Activated CD8-positive, alpha-beta memory T cell treated with anti-CD3 and anti-CD28 coated beads for 36 hours (primary cell): ENCODE measurements around the gene APCDD1L. TPM values are rescaled to one million over a fixed set of nuclear protein-coding genes. Genes with fewer than 3 reads are reported as not detected.

Experiments
- CTCF ChIA-PET: fragments of 350-600 bp; sonication (Branson Sonifier 250); formaldehyde crosslinking; loops from one replicate; lab custom pipeline; 2021; ENCODE audit warnings: antibody characterized with exemption; lab: Charles Lee
- POLR2A ChIA-PET: fragments of 350-600 bp; sonication (Branson Sonifier 250); formaldehyde crosslinking; loops from one replicate; lab custom pipeline; 2021; ENCODE audit warnings: antibody characterized with exemption; lab: Charles Lee
- total RNA-seq, 2 experiments: library from RNA; stranded (reverse); gene quantifications; one replicate each; pipeline ENCODE4 v1.2.3, GENCODE V29; 2021

Gene APCDD1L
- total RNA-seq, 2 experiments from 2014 or later = not detected

- ChIA-PET CTCF (no interaction called here), POLR2A (no interaction called here)
Observed at GRCh38 chr20:58497076-58497641, 18.0 kb downstream of the APCDD1L start.

- CTCF ChIA-PET = no interaction called here
- POLR2A ChIA-PET = no interaction called here
Observed at GRCh38 chr20:58496429-58496769, 18.8 kb downstream of the APCDD1L start.

- POLR2A ChIA-PET = no interaction called here
- CTCF ChIA-PET = no interaction called here
Observed at GRCh38 chr20:58495623-58496428, 19.4 kb downstream of the APCDD1L start.

GRCh38 chr20:58494923-58495622 is 20.1 kb downstream of the APCDD1L start:
- POLR2A ChIA-PET = no interaction called here

GRCh38 chr20:58492795-58493524 is 22.2 kb downstream of the APCDD1L start:
- ChIA-PET CTCF (no interaction called here), POLR2A (no interaction called here)

More at GRCh38 chr20:58494923-58495622, 20.1 kb downstream of the APCDD1L start:
- CTCF ChIA-PET = no interaction called here

- POLR2A ChIA-PET = no interaction called here
- CTCF ChIA-PET = interaction anchor here (1.0 kb wide), 1 partner anchor 11 kb away, joined by 3 read pairs; no protein-coding TSS in a partner anchor
Observed at GRCh38 chr20:58492074-58492718, 23.0 kb downstream of the APCDD1L start.

- ChIA-PET POLR2A (interaction anchor here (0.6 kb wide), 1 partner anchor 175 kb away, joined by 3 read pairs; no protein-coding TSS in a partner anchor), CTCF (no interaction called here)
Observed at GRCh38 chr20:58486207-58486606, 29.0 kb downstream of the APCDD1L start.

- CTCF ChIA-PET = no interaction called here
- POLR2A ChIA-PET = interaction anchor here (0.6 kb wide), 1 partner anchor 176 kb away, joined by 3 read pairs; no protein-coding TSS in a partner anchor
Observed at GRCh38 chr20:58485393-58485792, 29.8 kb downstream of the APCDD1L start.

GRCh38 chr20:58483470-58483869 is 31.7 kb downstream of the APCDD1L start:
- ChIA-PET POLR2A (no interaction called here), CTCF (no interaction called here)

GRCh38 chr20:58483051-58483450 is 32.1 kb downstream of the APCDD1L start:
- ChIA-PET CTCF (no interaction called here), POLR2A (no interaction called here)

GRCh38 chr20:58482416-58482815 is 32.8 kb downstream of the APCDD1L start:
- POLR2A ChIA-PET = no interaction called here
- CTCF ChIA-PET = interaction anchor here (1.0 kb wide), 1 partner anchor 168 kb away, joined by 6 read pairs; the partner anchor contains the start of gene STX16

- ChIA-PET CTCF (interaction anchor here (1.0 to 1.1 kb wide), 2 partner anchors 10 to 169 kb away, joined by 3 to 6 read pairs; partner anchors contain the start of gene STX16), POLR2A (no interaction called here)
Observed at GRCh38 chr20:58481481-58482021, 33.6 kb downstream of the APCDD1L start.

GRCh38 chr20:58480551-58481336 is 34.5 kb downstream of the APCDD1L start:
- ChIA-PET POLR2A (no interaction called here), CTCF (interaction anchor here (1.1 kb wide), 1 partner anchor 11 kb away, joined by 3 read pairs; no protein-coding TSS in a partner anchor)

GRCh38 chr20:58479726-58480440 is 35.3 kb downstream of the APCDD1L start:
- CTCF ChIA-PET = no interaction called here
- POLR2A ChIA-PET = interaction anchor here (0.6 kb wide), 1 partner anchor 19 kb away, joined by 9 read pairs; no protein-coding TSS in a partner anchor

GRCh38 chr20:58478141-58478805 is 36.9 kb downstream of the APCDD1L start:
- ChIA-PET POLR2A (no interaction called here), CTCF (no interaction called here)

- ChIA-PET CTCF (no interaction called here), POLR2A (no interaction called here)
Observed at GRCh38 chr20:58475466-58475865, 39.7 kb downstream of the APCDD1L start.
